Measurements from ENCODE around the gene ZNF540.
"Not testable (repeated sequence)": the region's sequence is repeated elsewhere in the genome, so short reads cannot be mapped to it uniquely, and the experiment has no call there.

The ZNF540 gene

GRCh38 chr19:37654118-37654517 lies 59.4 kb downstream of the ZNF540 start:
- Histone ChIP-seq H3K36me3 (no peaks in the 10 kb centered on the region), H3K4me1 (ENCODE audit: control insufficient read depth in 1 of 2, insufficient read depth in 1 of 2, low read depth in 1 of 2, low read length in 1 of 2) (peaks cover 20 to 22% of the 10 kb centered on the region in 2 experiments), H3K27ac (no peak overlapping the region), H3K4me3 (ENCODE audit: low read depth in 1 of 2, low read length in 1 of 2) (peak overlapping the region; percentile 67 to 70), H3K9me3 (no peaks in the 10 kb centered on the region), H3K27me3 (peaks cover 19% of the 10 kb centered on the region)
- TF ChIP-seq, protein P1, sequence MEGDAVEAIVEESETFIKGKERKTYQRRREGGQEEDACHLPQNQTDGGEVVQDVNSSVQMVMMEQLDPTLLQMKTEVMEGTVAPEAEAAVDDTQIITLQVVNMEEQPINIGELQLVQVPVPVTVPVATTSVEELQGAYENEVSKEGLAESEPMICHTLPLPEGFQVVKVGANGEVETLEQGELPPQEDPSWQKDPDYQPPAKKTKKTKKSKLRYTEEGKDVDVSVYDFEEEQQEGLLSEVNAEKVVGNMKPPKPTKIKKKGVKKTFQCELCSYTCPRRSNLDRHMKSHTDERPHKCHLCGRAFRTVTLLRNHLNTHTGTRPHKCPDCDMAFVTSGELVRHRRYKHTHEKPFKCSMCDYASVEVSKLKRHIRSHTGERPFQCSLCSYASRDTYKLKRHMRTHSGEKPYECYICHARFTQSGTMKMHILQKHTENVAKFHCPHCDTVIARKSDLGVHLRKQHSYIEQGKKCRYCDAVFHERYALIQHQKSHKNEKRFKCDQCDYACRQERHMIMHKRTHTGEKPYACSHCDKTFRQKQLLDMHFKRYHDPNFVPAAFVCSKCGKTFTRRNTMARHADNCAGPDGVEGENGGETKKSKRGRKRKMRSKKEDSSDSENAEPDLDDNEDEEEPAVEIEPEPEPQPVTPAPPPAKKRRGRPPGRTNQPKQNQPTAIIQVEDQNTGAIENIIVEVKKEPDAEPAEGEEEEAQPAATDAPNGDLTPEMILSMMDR (IDR thresholded peaks at IDR 0.05), result no peak

GRCh38 chr19:37654629-37655300 lies 60.1 kb downstream of the ZNF540 start:
- Histone ChIP-seq H3K27ac (peak overlapping the region; percentile 67), H3K4me1 (ENCODE audit: control insufficient read depth in 1 of 2, insufficient read depth in 1 of 2, low read depth in 1 of 2, low read length in 1 of 2) (peaks cover 20 to 22% of the 10 kb centered on the region in 2 experiments), H3K36me3 (no peaks in the 10 kb centered on the region), H3K9me3 (no peaks in the 10 kb centered on the region), H3K27me3 (peaks cover 19% of the 10 kb centered on the region), H3K4me3 (ENCODE audit: low read depth in 1 of 2, low read length in 1 of 2) (peak overlapping the region; percentile 67 to 70)
- TF ChIP-seq, protein P1 (IDR thresholded peaks at IDR 0.05), result no peak

DNA sequence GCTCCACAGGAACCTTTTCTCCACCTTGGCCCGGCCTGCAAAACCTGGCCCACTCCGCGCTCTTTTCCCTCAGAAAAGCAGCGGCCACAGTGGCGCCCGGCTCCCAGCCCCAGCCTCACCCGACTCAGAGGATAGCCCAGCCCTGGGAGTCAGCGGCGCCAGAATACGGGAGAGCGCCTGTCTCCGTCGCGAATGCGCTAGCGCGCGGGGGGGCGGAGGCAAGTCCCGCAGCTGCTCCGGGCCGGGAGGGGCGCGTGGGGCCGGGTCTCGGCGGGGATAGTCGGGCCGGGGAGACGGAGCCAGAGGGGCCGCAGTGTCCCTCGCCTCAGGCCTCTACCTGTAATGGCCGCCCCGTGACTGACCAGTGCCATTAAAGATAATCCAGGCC lies 60.6 kb downstream of the ZNF540 start, which contains the start of gene ZFP30:
Gene ZFP30, minus strand, starts transcription at position 165 of the 388 bp plus-strand sequence. CDS start 7,643 bp downstream, outside the sequence.
- Histone ChIP-seq H3K27ac (peak within 1 kb of the TSS; percentile 67), H3K27me3 (peaks cover 19% of the 10 kb centered on the region), H3K4me1 (ENCODE audit: control insufficient read depth in 1 of 2, insufficient read depth in 1 of 2, low read depth in 1 of 2, low read length in 1 of 2) (peaks cover 20 to 22% of the 10 kb centered on the region in 2 experiments), H3K9me3 (no peaks in the 10 kb centered on the region), H3K4me3 (ENCODE audit: low read depth in 1 of 2, low read length in 1 of 2) (peak within 1 kb of the TSS; percentile 67 to 70), H3K36me3 (no peaks in the 10 kb centered on the region)
- TF ChIP-seq, protein P1 (IDR thresholded peaks at IDR 0.05), result no peak

DNA sequence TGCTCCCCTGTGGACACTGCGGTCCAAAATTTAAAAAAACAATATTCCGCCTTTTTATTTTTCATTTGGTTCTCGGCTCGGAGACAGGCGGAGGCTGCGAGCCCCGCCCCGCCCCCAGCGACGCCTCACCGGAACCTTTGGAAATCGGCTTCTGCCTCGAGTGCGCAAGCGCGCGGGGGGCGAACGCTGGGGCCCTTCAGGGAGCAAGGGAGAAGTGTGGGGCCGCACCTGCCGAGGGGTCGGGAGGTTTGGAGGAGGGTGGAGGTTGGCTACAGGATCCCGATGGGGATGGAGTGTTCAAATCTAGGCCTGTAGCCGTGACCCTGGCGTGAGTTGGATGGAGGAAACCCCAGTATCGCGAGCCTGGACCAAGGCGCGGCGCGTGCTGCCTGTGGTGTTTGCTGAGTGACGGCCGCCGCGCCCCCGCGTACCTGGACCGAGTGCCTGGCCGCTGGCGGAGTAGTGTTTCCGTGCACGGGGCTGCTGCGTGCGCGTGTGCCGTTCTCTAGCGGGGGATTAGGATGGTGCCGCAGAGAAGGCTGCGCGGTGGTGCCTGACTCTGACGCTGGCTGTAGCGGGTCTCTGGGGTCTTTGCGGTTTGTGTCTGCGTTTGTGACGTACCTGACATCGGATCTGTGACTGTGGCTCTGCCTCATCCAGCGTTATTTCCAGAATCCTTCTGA lies 61.2 kb downstream of the ZNF540 start:
- Histone ChIP-seq H3K27ac (peak overlapping the region; percentile 67), H3K27me3 (peaks cover 19% of the 10 kb centered on the region), H3K4me1 (ENCODE audit: control insufficient read depth in 1 of 2, insufficient read depth in 1 of 2, low read depth in 1 of 2, low read length in 1 of 2) (peaks cover 20 to 22% of the 10 kb centered on the region in 2 experiments), H3K9me3 (no peaks in the 10 kb centered on the region), H3K4me3 (ENCODE audit: low read depth in 1 of 2, low read length in 1 of 2) (peak overlapping the region; percentile 67 to 70), H3K36me3 (no peaks in the 10 kb centered on the region)
- TF ChIP-seq, protein P1 (IDR thresholded peaks at IDR 0.05), result no peak

GRCh38 chr19:37657157-37657556 lies 62.5 kb downstream of the ZNF540 start:
- Histone ChIP-seq H3K27me3 (peaks cover 19% of the 10 kb centered on the region), H3K4me1 (ENCODE audit: control insufficient read depth in 1 of 2, insufficient read depth in 1 of 2, low read depth in 1 of 2, low read length in 1 of 2) (peaks cover 20 to 22% of the 10 kb centered on the region in 2 experiments)
- not testable (repeated sequence) for H3K36me3 ChIP-seq; H3K9me3 ChIP-seq; H3K27ac ChIP-seq; H3K4me3 ChIP-seq (ENCODE audit: low read depth in 1 of 2, low read length in 1 of 2)
